Activated gamma-delta T cell (primary cell): Measurements from ENCODE around the gene KLK10.

ENCODE experiments used
- DNase-seq: peaks from one replicate; lab custom pipeline; 2025; lab: John Stamatoyannopoulos, UW

The KLK10 gene

DNA sequence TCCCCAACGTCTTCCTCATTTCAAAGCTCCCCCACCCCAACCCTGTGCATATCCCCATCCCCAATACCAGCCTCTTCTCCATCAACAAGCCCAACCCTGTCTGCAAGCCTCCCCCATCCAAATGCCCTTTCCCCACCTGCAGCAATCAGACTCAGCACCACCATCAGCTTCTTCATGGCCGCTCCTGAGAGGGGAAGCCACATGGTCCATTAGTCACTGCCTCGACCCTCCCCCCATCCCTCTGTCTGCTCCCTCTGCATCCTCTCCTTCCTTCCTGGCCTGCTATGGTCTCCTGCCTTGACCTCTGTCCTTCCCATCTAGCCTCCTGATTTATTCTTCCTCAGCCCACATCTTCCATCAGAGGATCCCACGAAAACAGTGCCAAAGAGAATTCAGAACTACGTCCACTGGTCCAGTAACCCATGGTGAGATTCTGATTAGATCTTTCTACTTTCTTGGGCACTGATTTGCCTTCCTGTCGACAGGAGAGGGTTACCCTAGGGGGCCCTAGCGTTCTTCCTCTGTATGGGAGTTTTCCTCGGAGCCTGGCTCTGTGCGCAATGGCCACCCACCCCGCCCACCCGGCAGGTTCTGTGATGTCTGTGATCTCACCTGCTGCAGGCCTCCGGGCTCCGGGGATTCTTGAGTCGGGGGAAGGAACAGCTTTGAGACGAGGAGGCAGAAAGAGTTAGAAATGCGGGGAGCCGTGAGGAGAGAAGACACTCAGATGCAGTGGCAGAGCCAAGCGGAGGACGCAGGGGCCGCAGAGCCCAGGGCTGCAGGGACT is 51.4 kb downstream of the KLK10 start:
- no peak for DNase-seq

DNA sequence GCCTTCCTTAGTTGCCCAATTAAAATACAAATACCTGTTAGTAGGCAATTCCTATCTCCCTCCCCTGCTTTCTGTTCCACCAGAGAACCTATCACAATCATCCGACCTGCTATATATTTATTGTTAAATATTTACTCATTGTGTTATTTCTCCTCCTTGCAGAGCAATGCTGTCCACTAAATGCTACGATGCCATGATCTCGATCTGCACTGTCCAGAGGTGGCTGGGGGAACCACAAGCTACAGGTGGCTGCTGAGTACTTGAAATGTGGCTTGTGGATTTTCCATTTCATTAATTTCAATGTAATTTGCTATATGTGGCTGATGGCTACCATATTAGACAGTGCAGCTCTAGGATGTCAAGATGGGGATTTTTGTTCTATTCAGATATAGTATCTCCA is 55.2 kb downstream of the KLK10 start:
- no peak for DNase-seq

DNA sequence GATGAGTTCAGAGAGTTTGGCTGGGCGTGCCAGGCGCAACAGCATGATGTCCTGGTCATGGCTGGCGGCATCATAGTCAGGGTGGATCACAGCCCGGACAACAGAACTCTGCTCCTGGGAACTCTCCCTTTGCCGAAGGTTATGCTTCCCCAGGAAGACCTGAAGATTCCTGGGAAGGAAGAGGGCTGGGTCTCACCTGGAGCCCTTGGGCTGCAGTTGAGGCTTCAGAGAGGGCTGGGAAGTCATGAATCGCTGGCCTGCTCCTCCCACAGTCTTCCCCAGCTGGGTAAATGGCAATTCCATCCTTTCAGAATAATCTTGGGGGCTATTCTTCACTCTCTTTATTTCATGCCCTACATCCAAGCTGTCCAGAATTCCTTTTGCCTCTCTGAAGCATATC is 56.1 kb downstream of the KLK10 start:
- no peak for DNase-seq
